Retina (tissue), 1 donor: ENCODE results near the gene EMP2.
"Not testable (repeated sequence)": the region's sequence is repeated elsewhere in the genome, so short reads cannot be mapped to it uniquely, and the experiment has no call there.

ENCODE experiments used
- DNase-seq: peaks from one replicate; pipeline ENCODE4 v3.0.0-alpha.2; 2016

Gene EMP2

DNA sequence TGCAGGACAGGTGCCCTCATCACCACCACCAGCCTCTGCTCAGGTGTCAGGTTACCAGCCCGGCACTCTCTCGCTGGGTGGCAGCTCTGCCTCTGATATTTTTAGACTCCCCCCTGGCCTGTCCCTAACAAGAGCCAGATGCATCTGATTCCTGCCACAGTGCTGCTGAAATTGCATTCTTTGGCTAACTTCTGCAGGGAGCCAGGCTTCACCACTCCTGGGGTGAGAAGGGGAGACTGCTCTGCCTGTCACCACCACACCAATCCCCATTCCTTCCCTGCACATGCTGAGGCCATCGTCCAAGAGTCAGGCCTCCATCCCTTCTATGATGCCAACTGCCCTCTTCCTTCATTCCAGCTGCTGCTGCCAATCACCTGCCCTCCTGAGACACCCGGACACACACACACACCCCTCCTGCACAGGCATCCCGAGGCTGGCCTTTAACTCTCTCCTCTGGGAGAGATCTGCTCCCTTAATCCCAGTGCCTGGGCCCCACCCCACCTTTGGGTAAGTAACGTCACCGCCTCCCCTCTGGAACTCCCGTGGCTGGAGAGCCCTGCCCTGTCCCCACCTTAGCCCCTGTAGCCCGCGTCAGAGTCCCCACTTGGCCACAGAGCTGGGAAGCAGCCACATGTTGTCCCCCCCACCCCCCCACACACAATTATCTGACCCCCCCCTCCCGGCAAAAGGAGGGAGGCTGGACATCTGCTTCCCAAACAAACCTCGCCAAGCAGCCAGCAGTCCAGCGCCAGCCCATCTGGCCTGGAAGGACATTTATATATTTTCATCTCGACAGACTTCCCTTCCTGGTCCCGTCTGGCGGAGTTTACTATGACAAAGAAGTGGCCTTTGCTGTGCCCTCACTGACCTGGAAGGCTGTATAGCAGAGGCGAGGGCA is 2.8 kb downstream of the EMP2 start:
- DNase-seq, result peak; percentile 13

DNA sequence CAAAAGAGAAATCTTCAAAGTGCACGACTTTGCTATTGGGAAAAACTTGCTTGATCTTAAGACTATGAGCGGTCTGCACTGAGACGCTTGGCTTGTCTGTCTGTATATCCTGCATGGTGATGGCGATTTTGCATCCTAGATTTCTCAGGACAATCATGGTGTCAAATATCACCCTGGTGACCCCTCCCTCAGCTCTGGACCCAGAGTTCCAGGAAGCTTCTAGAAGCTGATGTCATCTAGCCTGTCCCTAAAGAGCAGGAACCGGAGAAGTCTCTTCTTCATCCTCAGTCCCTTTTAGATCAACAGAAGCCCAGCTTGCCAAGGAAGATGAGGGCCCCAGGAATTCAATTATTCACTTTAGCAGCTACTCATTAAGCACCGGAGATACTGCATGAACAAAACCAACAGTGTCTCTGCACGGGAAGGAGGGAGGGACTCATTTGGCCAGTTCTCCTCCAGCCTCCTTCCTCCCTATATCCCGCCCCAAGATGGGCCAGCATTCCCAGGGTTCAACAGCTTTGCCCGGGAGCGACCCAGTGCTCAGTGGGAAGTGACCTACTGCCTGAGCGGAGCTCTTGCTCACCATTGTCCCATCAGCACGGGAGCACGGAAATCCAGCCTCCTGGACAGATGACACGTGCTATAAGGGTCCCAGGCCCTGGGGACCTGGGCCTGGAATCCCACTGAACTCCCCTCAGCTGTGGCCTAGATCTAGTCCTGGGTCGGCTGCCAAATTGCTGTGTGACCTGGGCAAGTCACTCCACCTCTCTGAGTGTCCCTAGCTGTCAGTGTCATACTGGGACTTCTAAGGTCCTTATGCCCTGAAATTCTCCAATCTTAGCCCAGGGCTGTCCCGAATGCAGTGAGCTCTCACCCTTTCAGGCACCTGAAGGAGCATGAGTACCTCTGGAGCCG is 3.8 kb downstream of the EMP2 start:
- DNase-seq, result peak; percentile 23

DNA sequence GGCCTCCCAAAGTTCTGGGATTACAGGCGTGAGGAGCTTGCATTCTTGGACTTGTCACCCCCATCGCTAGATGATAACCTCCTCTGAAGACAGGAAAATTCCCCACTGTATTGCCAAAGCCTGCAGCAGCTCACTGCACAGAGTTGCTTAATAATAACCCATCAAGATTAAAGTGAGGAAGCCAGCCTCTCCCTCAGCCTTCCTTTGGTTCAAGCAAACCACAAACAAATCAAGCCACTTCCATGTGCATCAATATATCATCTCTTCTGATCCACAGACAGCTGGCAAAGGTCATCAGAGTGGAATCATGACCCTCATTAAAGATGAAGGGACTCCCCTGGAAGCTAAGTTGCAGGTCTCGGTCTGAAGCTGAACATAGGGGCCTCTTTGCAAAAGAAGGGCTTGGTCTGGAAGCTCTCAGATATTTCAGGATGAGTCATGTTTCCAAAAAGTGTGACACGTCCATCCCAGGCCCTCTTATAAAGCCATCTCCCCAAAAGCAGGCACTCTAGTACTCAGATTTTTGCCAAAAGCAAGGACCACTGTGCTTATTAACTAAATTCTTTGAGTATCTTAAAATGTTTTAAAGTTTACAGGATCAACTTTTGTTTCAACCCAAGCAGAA is 4.8 kb downstream of the EMP2 start:
- peak; percentile 7 for DNase-seq

DNA sequence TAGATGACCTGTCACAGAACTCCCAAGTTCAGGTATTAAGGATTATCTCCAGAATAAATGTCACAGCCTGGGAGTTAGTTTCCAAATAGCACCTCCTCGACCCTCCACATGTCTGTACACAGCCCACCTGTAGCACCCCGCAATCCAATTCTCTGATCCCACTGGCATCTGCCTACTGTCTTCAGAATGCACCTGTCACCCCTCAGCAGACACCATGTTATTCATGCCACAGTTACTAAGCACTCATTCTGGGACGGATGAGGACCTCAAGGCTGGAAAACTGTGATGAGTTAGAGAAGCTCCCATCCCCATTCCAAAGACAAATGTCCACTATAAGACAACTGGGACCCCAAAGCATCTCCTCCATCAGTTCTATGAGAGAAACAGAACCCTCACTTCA is 7.8 kb downstream of the EMP2 start:
- no peak for DNase-seq

DNA sequence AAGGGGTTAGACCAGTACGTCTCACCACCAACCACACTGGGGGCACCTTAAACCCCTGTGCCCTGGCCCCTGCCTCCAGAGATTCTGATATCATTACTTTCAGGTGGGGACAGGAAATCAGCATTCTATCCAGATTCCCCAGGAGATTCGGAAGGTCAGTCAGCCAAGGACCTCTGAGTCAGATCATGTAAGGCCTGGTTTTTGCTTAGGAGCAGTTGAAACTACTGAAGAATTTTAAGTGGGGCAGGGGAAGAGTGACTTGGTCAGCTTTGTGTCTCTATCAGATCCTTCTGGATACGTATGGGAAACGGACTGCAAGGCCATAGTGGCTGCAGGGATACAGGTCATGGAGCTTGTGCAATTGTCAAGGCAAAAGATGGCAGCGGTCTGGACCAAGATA is 9.0 kb downstream of the EMP2 start:
- no peak for DNase-seq

DNA sequence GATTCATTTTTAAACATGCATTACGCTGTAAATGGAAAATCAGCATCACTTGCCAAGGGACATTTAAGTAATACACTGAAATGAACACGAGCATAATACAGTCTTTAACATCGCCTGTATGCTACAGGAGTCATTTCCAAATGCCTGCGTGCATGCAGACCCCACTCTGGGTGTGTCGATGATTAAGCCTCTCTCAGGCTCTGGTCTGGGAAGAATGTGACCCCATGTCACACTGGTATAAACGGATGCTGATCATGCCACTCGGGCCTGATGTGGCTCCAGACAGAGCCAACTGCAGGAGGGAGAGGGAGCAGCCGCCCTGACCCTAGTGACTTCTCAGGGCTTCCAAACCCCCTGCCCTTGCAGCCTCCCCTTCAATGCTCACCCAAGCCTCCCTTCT is 10.8 kb downstream of the EMP2 start:
- no peak for DNase-seq

DNA sequence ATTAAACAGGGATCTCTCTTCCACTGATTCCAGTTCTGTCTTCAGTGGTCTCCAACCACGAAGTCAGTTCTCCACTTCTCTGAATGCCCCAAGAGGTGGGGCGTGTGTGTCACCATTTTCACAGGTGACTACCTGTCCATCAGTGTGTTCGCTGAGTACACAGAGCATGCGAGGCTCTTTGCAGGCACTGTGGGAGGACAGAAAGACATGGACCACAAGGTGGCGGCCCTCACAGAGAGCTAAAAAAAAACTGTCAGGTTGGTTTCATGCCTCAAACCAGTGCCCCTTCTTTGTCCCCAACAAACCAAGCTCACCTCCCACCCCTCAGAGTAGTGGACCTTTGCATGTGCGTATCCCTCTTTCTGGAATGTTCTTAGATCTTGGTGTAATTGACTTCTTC is 13.8 kb downstream of the EMP2 start:
- DNase-seq, result no peak

DNA sequence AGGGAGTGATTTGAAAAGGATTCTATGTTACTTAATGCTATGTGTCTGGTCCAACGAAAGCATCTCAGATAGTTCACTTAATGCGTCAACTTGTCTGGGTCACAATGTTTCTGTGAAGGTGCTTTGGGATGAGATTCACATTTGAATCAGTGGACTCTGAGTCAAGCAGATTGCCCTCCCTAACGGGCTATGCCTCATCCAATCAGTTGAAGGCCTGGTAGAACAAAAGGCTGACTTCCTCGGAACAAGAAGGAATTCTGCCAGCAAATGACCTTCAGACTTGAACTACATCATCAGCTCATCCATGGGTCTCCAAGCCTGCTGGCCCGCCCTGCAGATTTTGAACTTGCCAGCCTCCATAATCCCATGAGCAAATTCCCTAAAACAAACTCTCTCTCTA is 15.2 kb downstream of the EMP2 start:
- DNase-seq, result no peak

DNA sequence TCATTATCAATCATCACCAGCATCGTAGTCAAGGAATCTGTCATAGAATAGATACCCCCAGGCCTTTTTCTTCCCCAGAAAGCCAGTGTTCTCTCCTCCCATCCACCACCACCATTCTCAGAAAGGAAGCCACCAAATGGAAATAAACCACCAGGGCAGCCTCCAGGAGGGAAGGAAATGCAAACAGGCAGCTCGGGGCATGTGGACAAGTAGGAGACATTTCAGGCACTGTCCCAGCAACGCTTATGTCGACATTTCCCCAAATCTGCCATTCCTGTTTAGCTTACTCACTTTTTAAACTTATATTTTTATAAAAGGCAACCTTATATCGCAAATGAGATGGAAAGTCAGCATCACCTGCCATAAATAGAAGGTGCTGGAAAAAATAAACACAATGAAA is 15.8 kb downstream of the EMP2 start:
- no peak for DNase-seq

DNA sequence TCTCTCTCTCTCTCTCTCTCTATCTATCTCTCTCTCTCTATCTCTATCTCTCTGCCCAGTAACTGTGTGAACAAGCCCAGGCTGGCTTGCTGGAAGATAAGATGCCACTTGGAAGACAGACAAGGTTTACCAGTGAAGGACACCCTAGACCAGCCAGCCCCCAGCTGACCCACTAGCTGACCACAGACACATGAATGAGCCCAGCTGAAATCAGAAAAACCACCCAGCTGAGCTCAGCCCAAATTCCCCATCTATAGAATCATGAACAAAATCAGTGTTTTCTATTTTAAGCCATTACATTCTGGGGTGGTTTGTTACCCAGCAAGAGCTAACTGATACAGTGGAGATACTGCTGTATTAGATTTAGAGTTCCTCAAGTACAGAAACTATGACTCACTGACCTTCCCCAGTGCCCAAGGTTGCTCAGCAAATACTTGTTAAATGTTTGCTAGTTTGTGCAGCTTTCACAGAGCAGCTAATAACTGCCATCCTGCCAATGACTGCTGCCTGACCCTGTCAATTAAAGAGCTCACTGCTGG is 18.0 kb downstream of the EMP2 start:
- no peak for DNase-seq

DNA sequence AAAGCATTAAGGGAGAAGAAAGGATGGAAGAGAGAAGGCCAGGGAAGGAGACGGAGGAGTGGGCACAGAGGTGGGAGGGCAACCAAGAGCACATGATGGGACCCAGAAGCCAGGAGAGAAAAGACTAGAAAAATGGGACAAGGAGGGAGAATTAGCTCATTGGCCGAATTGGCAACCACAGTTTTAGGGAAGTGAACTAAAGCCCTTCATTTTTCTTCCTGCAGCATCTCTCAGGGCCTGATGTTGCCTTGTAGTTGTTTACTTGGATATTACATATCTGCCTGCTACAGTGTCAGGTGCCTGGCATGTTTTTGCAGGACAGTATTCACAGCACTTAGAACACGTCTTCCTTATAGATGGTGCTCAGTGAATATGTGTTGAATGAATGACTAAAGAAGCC is 19.0 kb downstream of the EMP2 start:
- no peak for DNase-seq

DNA sequence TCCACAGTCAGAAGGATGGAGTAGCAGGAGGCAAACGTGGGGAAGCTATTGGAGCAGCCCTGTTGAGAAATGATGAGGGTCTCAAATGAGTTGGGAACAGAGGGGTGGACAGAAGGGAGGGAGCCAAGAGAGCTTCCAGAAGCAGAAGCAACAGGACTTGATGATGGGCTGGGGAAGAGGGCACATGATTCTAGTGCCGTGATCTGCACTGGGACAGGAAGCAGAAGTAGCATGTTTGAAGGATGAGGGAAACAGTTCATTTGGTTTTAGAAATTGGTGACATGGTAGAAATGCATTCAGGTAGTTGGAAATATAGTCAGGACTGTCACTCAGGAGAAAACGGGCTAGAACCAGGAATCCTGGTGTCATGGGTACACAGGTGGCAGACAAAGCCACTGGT is 19.4 kb downstream of the EMP2 start:
- DNase-seq, result no peak

DNA sequence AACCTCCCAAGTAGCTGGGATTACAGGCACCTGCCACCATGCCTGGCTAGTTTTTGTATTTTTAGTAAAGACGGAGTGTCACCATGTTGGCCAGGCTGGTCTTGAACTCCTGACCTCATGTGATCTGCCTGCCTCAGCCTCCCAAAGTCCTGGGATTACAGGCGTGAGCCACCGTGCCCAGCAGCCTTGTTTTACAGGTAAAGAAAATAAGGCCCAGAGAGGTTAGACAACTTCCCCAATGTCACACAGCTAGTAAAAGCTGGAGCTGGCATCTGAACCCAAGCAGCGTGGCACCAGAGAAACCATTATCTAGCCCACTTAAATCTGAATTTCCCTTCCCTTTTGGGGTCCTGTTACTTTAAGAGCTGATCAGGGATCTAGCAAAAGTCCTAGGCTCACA is 20.6 kb downstream of the EMP2 start:
- DNase-seq, result not testable (repeated sequence)

DNA sequence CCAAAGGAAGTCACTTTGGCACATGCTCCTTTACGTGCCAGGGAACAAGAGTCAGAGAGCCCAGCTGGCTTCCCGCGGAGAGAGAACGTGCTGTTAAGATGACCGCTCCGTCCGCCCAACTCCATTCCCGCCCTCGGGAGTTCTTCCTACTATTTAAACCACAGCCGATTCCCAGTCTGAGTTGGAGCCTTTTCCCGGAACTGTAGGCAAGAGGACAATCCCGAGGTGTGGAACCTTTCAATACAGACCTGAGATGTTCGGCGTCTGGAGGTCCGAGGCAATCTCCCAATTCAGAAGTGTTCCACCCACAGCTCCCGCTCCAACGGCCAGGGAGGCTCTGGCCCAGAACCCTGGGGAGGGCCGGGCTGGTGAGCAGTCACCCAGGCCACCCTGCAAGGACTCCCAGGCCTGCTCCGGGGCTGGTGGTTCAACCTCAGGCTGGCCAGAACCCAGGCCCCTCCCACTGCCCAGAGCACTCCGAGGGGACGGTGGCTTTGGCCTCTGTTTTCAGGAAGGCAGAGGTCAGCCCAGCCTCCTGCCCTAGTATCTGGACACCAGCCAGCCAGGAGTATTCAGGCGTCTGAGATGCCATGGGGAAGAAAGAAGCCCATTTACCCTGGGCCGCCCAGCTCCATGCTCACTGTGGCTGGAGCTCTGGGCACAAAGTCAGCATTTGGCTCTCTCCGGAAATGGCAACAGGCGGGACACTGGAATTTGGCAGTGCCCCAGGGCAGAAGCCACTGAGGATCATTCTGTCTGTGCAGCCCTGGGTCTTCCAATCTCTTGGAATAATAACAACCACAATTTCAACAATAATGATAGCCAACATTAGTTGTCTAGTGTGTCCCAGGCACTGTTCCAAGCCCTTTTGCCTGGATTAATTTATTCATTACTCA is 21.4 kb downstream of the EMP2 start:
- no peak for DNase-seq

DNA sequence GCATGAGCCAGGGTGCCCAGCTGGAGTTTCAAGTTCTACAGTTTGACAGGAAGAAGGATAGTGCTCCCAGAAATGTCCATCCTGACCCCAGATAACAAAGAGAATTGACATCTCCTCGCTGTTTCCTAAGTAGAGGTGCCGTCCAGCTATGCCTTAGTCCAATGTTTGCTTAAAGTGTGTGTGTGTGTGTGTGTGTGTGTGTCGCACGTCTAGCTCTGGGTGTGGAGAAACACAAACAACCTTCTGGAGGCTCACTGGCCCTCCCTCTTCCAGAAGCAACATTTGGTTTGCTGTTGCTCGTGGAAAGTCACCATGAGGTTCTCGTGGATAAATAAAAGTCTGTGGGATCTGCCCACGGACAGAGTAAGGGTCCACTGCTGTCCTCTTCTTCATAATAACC is 22.1 kb downstream of the EMP2 start:
- no peak for DNase-seq

DNA sequence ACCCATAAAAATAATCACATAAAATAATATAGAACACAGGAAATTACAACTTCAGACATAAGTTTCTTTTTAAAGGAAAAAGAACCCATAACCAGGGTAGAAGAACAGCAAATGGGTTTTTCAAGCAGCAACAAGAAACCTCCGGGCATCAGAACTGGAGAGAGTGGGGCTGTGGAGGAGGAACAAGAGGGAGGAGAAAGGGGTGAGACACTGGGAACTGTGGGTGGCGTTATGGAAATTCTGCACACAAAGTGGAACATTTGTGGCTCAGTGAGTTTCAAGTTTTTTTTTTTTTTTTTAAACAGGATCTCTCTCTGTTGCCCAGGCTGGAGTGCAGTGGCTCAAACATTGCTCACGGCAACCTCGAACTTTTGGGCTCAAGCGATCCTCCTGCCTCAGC is 22.6 kb downstream of the EMP2 start:
- no peak for DNase-seq

DNA sequence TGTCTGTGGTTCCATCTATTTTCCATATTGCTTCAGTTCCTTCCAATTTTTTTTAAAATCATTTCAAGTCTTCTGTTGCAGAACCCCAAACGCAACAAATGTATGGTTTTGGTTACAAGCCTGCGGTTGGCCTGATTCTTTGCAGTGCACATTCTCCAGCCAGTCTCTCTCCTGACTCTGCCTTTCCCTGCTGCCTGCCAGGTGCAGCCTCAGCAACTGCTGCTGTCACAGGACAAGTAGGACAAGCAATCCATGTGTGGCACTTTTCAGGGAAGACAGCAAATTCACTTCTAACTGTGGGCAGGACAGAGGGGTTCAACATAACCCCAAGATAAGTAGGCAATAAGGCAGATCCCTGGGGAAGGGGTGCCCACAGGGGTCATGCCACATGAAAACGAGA is 24.2 kb downstream of the EMP2 start:
- DNase-seq, result no peak

DNA sequence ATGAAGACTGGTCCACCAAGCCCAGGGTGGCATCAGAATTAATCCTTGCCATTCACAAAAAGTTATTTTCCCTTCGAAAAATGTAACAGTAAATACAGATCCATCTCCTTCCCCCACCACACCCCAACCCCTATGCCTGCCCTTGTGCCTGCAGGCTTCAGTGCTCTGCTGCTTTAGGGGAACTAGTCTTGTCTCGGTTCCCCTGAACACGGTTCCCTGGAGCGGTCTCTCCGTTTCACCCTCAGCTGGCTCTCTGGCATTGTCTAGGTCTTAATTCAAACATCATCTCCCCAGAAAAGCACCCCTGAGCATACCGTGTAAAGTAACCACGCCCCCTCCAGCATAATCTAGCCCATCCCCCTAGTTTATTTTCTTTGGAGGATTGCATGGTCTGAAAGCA is 25.8 kb downstream of the EMP2 start:
- DNase-seq, result no peak

DNA sequence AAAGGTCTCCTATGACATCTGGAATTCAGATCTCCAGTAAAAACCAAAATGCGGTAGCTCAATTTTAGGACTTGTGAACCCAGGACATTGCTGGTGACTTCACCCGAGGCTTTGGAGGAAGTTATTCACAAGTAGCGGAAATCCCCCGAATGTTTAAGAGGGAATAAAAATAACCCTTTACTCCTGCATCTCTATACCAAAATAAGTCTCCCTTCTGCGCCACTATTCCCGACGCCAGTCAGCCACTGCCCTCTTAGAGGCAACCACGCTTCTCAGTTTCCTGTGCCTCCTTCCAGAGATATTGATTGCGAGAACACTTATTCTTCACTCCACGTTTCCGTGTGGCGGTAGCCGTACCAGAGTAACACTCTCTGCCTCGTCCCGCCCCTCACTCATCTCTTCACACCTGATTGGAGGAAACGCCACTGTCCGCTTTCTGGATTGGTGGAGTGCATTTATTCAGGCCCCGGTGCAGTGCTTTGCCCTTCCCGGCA is 27.4 kb downstream of the EMP2 start:
- DNase-seq, result no peak

DNA sequence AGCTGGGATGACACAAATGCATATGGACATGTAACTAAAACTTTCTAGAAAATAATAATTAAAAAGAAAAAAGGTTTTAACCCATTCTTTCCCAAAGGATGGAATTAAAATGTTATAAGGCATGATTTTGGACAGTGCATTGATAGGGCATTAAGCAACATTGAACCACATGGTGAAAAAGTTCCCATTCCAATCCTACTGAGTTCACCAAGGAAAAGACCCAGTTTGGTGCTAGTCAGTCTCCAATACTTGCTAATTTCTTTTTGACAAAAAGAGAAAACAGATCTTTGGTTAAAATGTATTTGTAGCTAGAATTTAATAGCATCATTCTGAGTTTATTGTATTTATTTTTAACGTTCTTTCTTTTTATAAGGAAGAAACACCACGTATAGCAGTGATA is 28.1 kb downstream of the EMP2 start:
- no peak for DNase-seq

DNA sequence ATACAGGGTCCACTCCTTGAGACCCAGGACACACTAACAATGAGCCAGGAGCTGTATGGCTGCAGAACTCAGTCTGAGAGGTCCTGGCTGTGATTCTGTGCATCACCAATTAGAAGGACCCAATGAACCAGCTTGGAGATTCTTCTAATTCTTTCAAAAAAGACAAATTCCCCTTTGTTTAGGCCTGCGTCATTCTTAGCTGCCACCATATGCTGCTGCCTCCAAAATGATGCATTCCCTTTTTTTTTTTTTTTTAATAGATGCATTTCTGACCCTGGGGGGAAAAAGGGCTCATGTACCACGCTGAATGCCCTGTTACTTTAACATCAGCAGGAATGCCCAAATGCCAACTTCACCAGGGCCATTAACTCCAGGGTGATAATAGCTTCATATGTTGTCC is 28.5 kb downstream of the EMP2 start:
- DNase-seq, result no peak

DNA sequence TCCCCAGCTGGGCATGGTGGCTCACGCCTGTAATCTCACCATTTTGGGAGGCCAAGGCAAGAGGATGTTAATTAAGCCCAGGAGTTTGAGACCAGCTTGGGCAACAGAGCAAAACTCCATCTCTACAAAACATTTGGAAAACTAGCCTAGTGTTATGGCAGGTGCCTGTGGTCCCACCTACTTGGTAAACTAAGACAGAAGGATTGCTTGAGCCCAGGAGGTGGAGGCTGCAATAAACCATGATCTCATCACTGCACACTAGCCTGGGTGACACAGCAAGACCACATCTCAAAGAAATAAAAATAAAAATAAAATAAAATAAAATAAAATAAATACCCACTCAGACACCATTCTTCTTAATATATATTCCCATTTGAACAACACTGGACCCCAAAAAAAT is 32.0 kb downstream of the EMP2 start:
- DNase-seq, result no peak
